HG02970 (cell line): Measurements from ENCODE around the gene KRTAP6-1.

Experiments
- ATAC-seq: cut with Tn5 transposase; IDR thresholded peaks from one replicate; pipeline ENCODE4 v1.9.1; 2021; ENCODE audit warnings: mild to moderate bottlenecking, moderate library complexity, moderate number of reproducible peaks; ENCODE audit not compliant: unreplicated experiment, low FRiP score

KRTAP6-1 gene

DNA sequence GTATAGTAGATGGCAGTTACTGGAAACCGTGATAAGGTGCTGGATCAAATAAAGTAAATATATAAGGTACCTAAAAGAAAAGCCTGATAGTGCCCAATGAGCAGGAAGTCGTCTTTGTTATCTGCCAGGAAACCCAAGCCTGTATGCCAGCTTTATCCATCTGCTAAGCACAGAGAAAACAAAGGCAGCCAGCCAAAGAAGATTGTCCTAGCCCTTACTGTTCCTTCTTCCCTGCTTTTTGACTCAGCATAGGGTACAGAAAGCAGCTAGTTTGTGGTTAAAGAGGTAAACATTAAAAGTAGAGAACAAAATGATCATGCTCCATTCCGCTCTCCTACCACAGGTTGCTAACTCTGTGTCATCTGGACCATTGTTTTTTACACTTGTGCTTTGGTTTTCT lies 33.6 kb downstream of the KRTAP6-1 start:
- no peak for ATAC-seq

DNA sequence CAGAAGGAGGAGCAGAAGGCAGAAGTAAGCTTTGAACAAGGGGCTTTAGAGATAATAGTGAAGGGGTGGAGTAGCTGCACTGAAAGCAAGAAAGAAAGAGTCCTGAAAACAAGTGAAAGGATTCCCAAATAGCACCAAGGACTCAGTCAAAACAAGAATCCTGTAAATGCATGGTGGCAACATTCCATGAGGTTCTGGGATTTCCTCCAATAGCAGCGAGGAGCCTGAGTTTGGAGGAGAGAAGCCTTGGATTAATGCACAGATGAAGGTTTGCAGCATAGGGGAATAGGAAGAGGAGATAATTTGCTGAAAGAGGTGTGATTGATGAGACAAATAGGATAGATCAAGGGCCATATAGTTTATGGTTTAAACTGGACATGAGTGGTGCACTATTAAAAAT lies 34.4 kb downstream of the KRTAP6-1 start:
- no peak for ATAC-seq

DNA sequence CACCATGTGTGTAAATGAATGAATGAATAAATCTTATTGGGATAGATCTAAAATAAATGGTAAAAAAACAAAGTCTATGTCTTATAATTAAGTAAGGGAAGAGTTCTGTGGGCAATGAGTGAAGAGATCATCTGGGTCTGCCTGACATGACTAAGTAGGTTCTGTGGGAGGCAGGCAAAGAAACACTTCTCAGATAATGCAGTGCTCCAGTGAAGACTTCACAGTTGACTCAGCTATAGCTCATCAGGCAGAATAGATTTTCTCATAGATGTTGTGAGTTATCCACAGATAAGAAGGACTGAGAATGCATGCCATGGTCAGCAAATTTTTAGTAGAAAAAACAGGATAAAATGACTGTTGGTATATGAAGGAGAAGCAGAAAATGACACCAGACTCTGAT lies 36.0 kb downstream of the KRTAP6-1 start:
- ATAC-seq = no peak

DNA sequence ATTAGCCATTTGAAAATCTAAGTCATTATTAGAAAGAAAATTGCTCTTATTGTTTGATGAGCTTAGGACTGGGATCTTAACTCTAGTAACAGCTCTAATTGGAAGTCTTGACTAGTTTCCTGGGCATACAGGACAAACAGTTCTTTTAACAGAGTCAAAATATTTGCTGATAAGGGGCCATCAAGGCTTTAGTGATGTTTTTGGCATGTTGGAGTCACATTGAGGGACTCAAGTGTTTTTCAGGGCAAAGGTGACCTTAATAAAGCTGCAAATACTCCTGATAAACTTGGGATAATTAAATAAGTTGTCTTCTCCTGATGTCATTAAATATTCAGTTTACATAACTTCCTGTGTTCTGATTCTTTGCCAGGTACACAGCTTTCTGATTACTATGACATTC lies 46.1 kb downstream of the KRTAP6-1 start:
- no peak for ATAC-seq

DNA sequence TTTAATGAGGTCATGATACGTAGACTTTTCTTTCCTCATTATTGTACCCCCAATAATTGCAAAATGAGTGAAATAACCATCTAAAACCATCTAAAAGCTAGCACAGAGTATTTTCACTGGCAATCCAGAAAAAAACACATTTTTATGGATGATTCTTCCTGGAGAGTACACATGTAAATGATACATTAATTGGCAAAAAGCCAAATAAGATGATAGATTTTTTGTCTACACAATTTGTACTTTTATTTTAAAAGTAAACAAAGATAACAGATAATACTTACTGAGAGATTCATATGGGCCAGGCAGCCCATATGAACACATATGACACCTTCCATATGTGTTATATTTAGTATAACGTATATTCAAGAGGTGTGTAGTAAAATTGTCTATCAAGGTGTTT lies 50.1 kb downstream of the KRTAP6-1 start:
- ATAC-seq = no peak
